Embryonic facial prominence (tissue), 1 donor: ENCODE data around the gene AGAP1.
"Not testable (repeated sequence)": the region's sequence is repeated elsewhere in the genome, so short reads cannot be mapped to it uniquely, and the experiment has no call there.

ENCODE experiments used
- DNase-seq: peaks from one replicate; pipeline ENCODE4 v3.0.0-alpha.2; 2016; ENCODE audit errors: extremely low spot score

Gene AGAP1

GRCh38 chr2:236063994-236064393 is 570.2 kb downstream of the AGAP1 start:
- DNase-seq: no peak

- no peak for DNase-seq
These were observed 571.7 kb downstream of the AGAP1 start for GRCh38 chr2:236065314-236066160.

- DNase-seq: no peak
These were observed 576.4 kb downstream of the AGAP1 start for GRCh38 chr2:236070236-236070635.

- DNase-seq: no peak
These were observed 579.4 kb downstream of the AGAP1 start for GRCh38 chr2:236073246-236073645.

- DNase-seq: no peak
These were observed 580.2 kb downstream of the AGAP1 start for GRCh38 chr2:236073867-236074655.

GRCh38 chr2:236075802-236076201 is 582.0 kb downstream of the AGAP1 start:
- no peak for DNase-seq

GRCh38 chr2:236078297-236079255 is 584.7 kb downstream of the AGAP1 start:
- DNase-seq: no peak

- DNase-seq: no peak
These were observed 586.6 kb downstream of the AGAP1 start for GRCh38 chr2:236080412-236080811.

GRCh38 chr2:236081171-236081570 is 587.3 kb downstream of the AGAP1 start:
- no peak for DNase-seq

- DNase-seq: no peak
These were observed 588.2 kb downstream of the AGAP1 start for GRCh38 chr2:236082061-236082460.

- no peak for DNase-seq
These were observed 590.1 kb downstream of the AGAP1 start for GRCh38 chr2:236083934-236084333.

GRCh38 chr2:236085211-236085610 is 591.4 kb downstream of the AGAP1 start:
- DNase-seq: no peak

- no peak for DNase-seq
These were observed 591.8 kb downstream of the AGAP1 start for GRCh38 chr2:236085647-236086046.

- no peak for DNase-seq
These were observed 592.6 kb downstream of the AGAP1 start for GRCh38 chr2:236086403-236086970.

GRCh38 chr2:236086971-236087465 is 593.2 kb downstream of the AGAP1 start:
- DNase-seq: no peak

GRCh38 chr2:236088368-236089057 is 594.7 kb downstream of the AGAP1 start:
- DNase-seq: no peak

- no peak for DNase-seq
These were observed 595.6 kb downstream of the AGAP1 start for GRCh38 chr2:236089271-236090026.

- DNase-seq: no peak
These were observed 596.2 kb downstream of the AGAP1 start for GRCh38 chr2:236090027-236090382.

GRCh38 chr2:236090826-236091225 is 597.0 kb downstream of the AGAP1 start:
- not testable (repeated sequence) for DNase-seq

GRCh38 chr2:236092714-236093113 is 598.9 kb downstream of the AGAP1 start:
- no peak for DNase-seq
